H1 (cell line): ENCODE measurements around the gene WDR44. TPM values are rescaled to one million over a fixed set of nuclear protein-coding genes. Genes with fewer than 3 reads are reported as not detected.

Experiments used
- CTCF ChIA-PET: fragments of 300-600 bp; sonication (Branson Sonifier 250); formaldehyde crosslinking; loops from one replicate; lab custom pipeline; 2021; ENCODE audit not compliant: partially characterized antibody; lab: Charles Lee
- POLR2A ChIA-PET: fragments of 300-600 bp; sonication (Branson Sonifier 250); formaldehyde crosslinking; loops from one replicate; lab custom pipeline; 2021; ENCODE audit warnings: inconsistent platforms; ENCODE audit not compliant: partially characterized antibody; lab: Charles Lee
- DNase-seq, 2 experiments: peaks; one replicate each; pipeline versions ENCODE4 v3.0.0 to v3.0.0-alpha.2; 2010 to 2022; ENCODE audit warnings: low spot score in 2 of 2, low read depth in 1 of 2, mixed read lengths in 1 of 2
- FAIRE-seq: peaks from 2 replicates; lab custom pipeline; 2011; peaks lifted over from hg19 to GRCh38; lab: Jason Lieb, UNC
- H2AFZ ChIP-seq: 2 replicates; pipeline ENCODE4 v1.8.1; 2012; ENCODE audit warnings: low read length, inconsistent platforms
- H2AK5ac ChIP-seq: 2 replicates; pipeline ENCODE4 v1.6.1; 2013; ENCODE audit warnings: low read depth, low read length
- H2BK120ac ChIP-seq: replicated peaks from 2 replicates; pipeline ENCODE3; 2013; ENCODE audit warnings: low read depth, low read length, inconsistent platforms
- H2BK12ac ChIP-seq: 2 replicates; pipeline ENCODE4 v1.6.1; 2013; ENCODE audit warnings: low read depth, low read length
- H2BK15ac ChIP-seq: 2 replicates; pipeline ENCODE4 v1.6.1; 2013; ENCODE audit warnings: low read length
- H2BK20ac ChIP-seq: 2 replicates; pipeline ENCODE4 v1.6.1; 2013; ENCODE audit warnings: low read length
- H2BK5ac ChIP-seq: 2 replicates; pipeline ENCODE4 v1.6.1; 2013; ENCODE audit warnings: low read depth, low read length
- H3K14ac ChIP-seq: 2 replicates; pipeline ENCODE4 v1.6.1; 2013; ENCODE audit warnings: inconsistent platforms; ENCODE audit not compliant: insufficient read length
- H3K18ac ChIP-seq: 2 replicates; pipeline ENCODE4 v1.6.1; 2013; ENCODE audit warnings: low read length; ENCODE audit errors: extremely low read depth
- H3K23ac ChIP-seq: 2 replicates; pipeline ENCODE4 v1.6.1; 2013; ENCODE audit warnings: inconsistent platforms; ENCODE audit not compliant: insufficient read length
- H3K23me2 ChIP-seq: 2 replicates; pipeline ENCODE4 v1.6.1; 2013; ENCODE audit warnings: low read depth, low read length
- H3K27ac ChIP-seq: 2 replicates; pipeline ENCODE4 v1.6.1; 2011; ENCODE audit warnings: low read depth, low read length, inconsistent platforms
- H3K27me3 ChIP-seq, 4 experiments: replicated peaks in 1 of 4; 1 replicate in 1 of 4; 2 replicates in 3 of 4; pipeline versions ENCODE4 v1.6.1 to v1.8.1; 2011 to 2013; ENCODE audit warnings: low read length in 3 of 4, mild to moderate bottlenecking in 3 of 4, inconsistent platforms in 2 of 4, mixed read lengths in 2 of 4, moderate library complexity in 1 of 4; ENCODE audit not compliant: control insufficient read depth in 3 of 4, insufficient read depth in 3 of 4; ENCODE audit errors: extremely low read depth in 1 of 4
- H3K36me3 ChIP-seq, 4 experiments: 2 replicates each; pipeline versions ENCODE4 v1.6.1 to v1.8.1; 2011 to 2013; ENCODE audit warnings: mild to moderate bottlenecking in 4 of 4, low read length in 3 of 4, moderate library complexity in 2 of 4, control low read depth in 1 of 4, inconsistent platforms in 1 of 4; ENCODE audit not compliant: insufficient read depth in 4 of 4, control insufficient read depth in 2 of 4
- H3K4ac ChIP-seq: replicated peaks from 2 replicates; pipeline ENCODE3; 2013; ENCODE audit warnings: low read length, low read depth, mixed read lengths, inconsistent platforms; ENCODE audit not compliant: insufficient read length
- H3K4me1 ChIP-seq, 4 experiments: replicated peaks in 1 of 4; 1 replicate in 1 of 4; 2 replicates in 3 of 4; pipeline versions ENCODE4 v1.6.1 to v1.8.1; 2011 to 2013; ENCODE audit warnings: low read length in 3 of 4, inconsistent platforms in 2 of 4, mixed read lengths in 1 of 4; ENCODE audit not compliant: insufficient read depth in 4 of 4, control insufficient read depth in 3 of 4
- H3K4me2 ChIP-seq, 2 experiments: 2 replicates each; pipeline versions ENCODE4 v1.6.1 to v1.8.1; 2011 to 2013; ENCODE audit warnings: low read depth in 2 of 2, low read length in 2 of 2, control low read depth in 1 of 2, inconsistent platforms in 1 of 2, mild to moderate bottlenecking in 1 of 2; ENCODE audit not compliant: insufficient read depth in 1 of 2
- H3K4me3 ChIP-seq, 4 experiments: fragments of 200-600, 300-600 bp in 1 of 4; sonication (generic), shearing (Covaris generic), sonication (Bioruptor Twin) in 1 of 4; 2 replicates each; pipeline versions ENCODE4 v1.5.1 to v1.8.1; 2011 to 2016; ENCODE audit warnings: low read length in 4 of 4, low read depth in 3 of 4, control low read depth in 2 of 4, inconsistent platforms in 2 of 4, mild to moderate bottlenecking in 2 of 4, mixed read lengths in 1 of 4, moderate library complexity in 1 of 4; ENCODE audit not compliant: insufficient read depth in 2 of 4; ENCODE audit errors: extremely low read depth in 1 of 4
- H3K56ac ChIP-seq: replicated peaks from 2 replicates; pipeline ENCODE3; 2013; ENCODE audit warnings: low read depth, mild to moderate bottlenecking, mixed read lengths, low read length, inconsistent platforms; ENCODE audit not compliant: insufficient read length
- H3K79me1 ChIP-seq: 2 replicates; pipeline ENCODE4 v1.6.1; 2013; ENCODE audit warnings: low read depth, low read length, control low read depth
- H3K79me2 ChIP-seq, 2 experiments: 2 replicates each; pipeline versions ENCODE4 v1.6.1 to v1.8.1; 2012 to 2013; ENCODE audit warnings: low read length in 2 of 2, mild to moderate bottlenecking in 2 of 2, inconsistent platforms in 1 of 2; ENCODE audit not compliant: insufficient read depth in 2 of 2, control insufficient read depth in 1 of 2
- H3K9ac ChIP-seq, 4 experiments: replicated peaks in 1 of 4; 1 replicate in 1 of 4; 2 replicates in 3 of 4; pipeline versions ENCODE4 v1.6.1 to v1.8.1; 2011 to 2013; ENCODE audit warnings: low read depth in 3 of 4, low read length in 3 of 4, control low read depth in 2 of 4, mild to moderate bottlenecking in 2 of 4, moderate library complexity in 2 of 4, inconsistent platforms in 1 of 4; ENCODE audit errors: extremely low read depth in 1 of 4
- H3K9me3 ChIP-seq, 2 experiments: 2 replicates each; pipeline versions ENCODE4 v1.6.1 to v1.8.1; 2012 to 2013; ENCODE audit warnings: mild to moderate bottlenecking in 2 of 2, moderate library complexity in 2 of 2, control low read depth in 1 of 2, inconsistent platforms in 1 of 2, low read depth in 1 of 2, low read length in 1 of 2, mixed read lengths in 1 of 2; ENCODE audit not compliant: insufficient read depth in 2 of 2
- H4K20me1 ChIP-seq, 2 experiments: replicated peaks in 1 of 2; 2 replicates each; pipeline versions ENCODE3 to v1.8.1; 2011 to 2013; ENCODE audit warnings: inconsistent platforms in 2 of 2, low read length in 2 of 2, mild to moderate bottlenecking in 1 of 2; ENCODE audit not compliant: insufficient read depth in 2 of 2, control insufficient read depth in 1 of 2
- H4K5ac ChIP-seq: 2 replicates; pipeline ENCODE4 v1.6.1; 2013; ENCODE audit warnings: low read length, low read depth, mixed read lengths, inconsistent platforms; ENCODE audit not compliant: insufficient read length
- H4K8ac ChIP-seq: 2 replicates; pipeline ENCODE4 v1.8.0; 2013; ENCODE audit warnings: mild to moderate bottlenecking, moderate library complexity, low read length, inconsistent platforms; ENCODE audit not compliant: insufficient read depth; ENCODE audit errors: extremely low read depth
- H4K91ac ChIP-seq: replicated peaks from 2 replicates; pipeline ENCODE3; 2013; ENCODE audit warnings: low read length, mixed read lengths, inconsistent platforms; ENCODE audit not compliant: insufficient read length
- BRCA1 ChIP-seq: IDR thresholded peaks from 2 replicates; pipeline ENCODE4 v1.6.1; 2012; ENCODE audit warnings: low read depth, low read length, improper control_type of control experiment
- CBX8 ChIP-seq: fragments of 300-800, 300-1000 bp; sonication (generic); IDR thresholded peaks from 2 replicates; pipeline ENCODE4 v1.7.1; 2016; ENCODE audit warnings: low read depth, low read length, borderline replicate concordance
- E2F6 ChIP-seq: IDR thresholded peaks from 2 replicates; pipeline ENCODE4 v1.6.1; 2012; ENCODE audit warnings: inconsistent platforms
- POLR2A ChIP-seq, 2 experiments: IDR thresholded peaks; 1 replicate in 1 of 2; 2 replicates in 1 of 2; pipeline ENCODE4 v1.6.1; 2011; ENCODE audit warnings: low read depth in 2 of 2, low read length in 2 of 2, mild to moderate bottlenecking in 2 of 2; ENCODE audit errors: control extremely low read depth in 1 of 2
- RAD21 ChIP-seq, 2 experiments: IDR thresholded peaks in 1 of 2; conservative IDR thresholded peaks in 1 of 2; 2 replicates each; pipeline ENCODE4 v1.6.1; 2011; ENCODE audit warnings: low read depth in 2 of 2, low read length in 2 of 2, improper control_type of control experiment in 1 of 2, inconsistent platforms in 1 of 2, mild to moderate bottlenecking in 1 of 2, moderate library complexity in 1 of 2
- RNF2 ChIP-seq: fragments of 200-900, 300-1000 bp; sonication (generic); IDR thresholded peaks from 2 replicates; pipeline ENCODE4 v1.7.1; 2016; ENCODE audit warnings: borderline replicate concordance, low read depth, mild to moderate bottlenecking, antibody characterized with exemption, low read length; ENCODE audit not compliant: poor library complexity, severe bottlenecking; ENCODE audit errors: missing control alignments
- SIX5 ChIP-seq: IDR thresholded peaks from 2 replicates; pipeline ENCODE4 v1.6.1; 2011; ENCODE audit warnings: mild to moderate bottlenecking, low read depth, low read length
- SRF ChIP-seq: IDR thresholded peaks from 2 replicates; pipeline ENCODE4 v1.6.1; 2011; ENCODE audit warnings: mild to moderate bottlenecking, low read depth, low read length, moderate library complexity
- TEAD4 ChIP-seq: IDR thresholded peaks from 2 replicates; pipeline ENCODE4 v1.6.1; 2012; ENCODE audit warnings: low read depth, low read length, inconsistent platforms, mixed read lengths
- WGBS, 2 experiments: shearing (Covaris generic) in 1 of 2; methylation state at CpG; one replicate each; pipeline versions ENCODE4 v1.1.6 to v1.1.7; 2013 to 2015; ENCODE audit warnings: low lambda C conversion rate in 2 of 2, mixed read lengths in 2 of 2, inconsistent platforms in 1 of 2, low coverage in 1 of 2, missing lambda C conversion rate in 1 of 2; ENCODE audit not compliant: insufficient replicate concordance in 2 of 2, insufficient coverage in 1 of 2, insufficient read length in 1 of 2; ENCODE audit errors: extremely low coverage in 1 of 2, missing lambda C conversion rate in 1 of 2; 5-methylcytosine and 5-hydroxymethylcytosine counted together
- polyA plus RNA-seq, 7 experiments: library from polyadenylated mRNA; depleted of rRNA in 3 of 7; stranded (reverse) in 5 of 7; unstranded in 2 of 7; fragments of >200 nt in 5 of 7; fragments of 200-250 nt in 2 of 7; gene quantifications; 1 replicate in 5 of 7; 2 replicates in 1 of 7; 4 replicates in 1 of 7; pipeline versions ENCODE4 v1.2.1 to v1.2.3, GENCODE V29; 2011 to 2013; ENCODE audit warnings: missing spikeins in 2 of 7, mixed read lengths in 2 of 7
- total RNA-seq: library from RNA; stranded (reverse); fragmentation: NEBNext Ultra II Directional; extraction: Animal tissue kit (Norgen Biotek cat#: 25700); gene quantifications from 2 replicates; pipeline ENCODE4 v1.2.1, GENCODE V29; 2021

Gene WDR44
- total and polyA plus RNA-seq, 2 of the 8 experiments (the other 6 are each of a cell fraction or from before 2014, with no cell fraction given), result 5.1 to 17.2 TPM

- Histone ChIP-seq H4K20me1 (no peaks in the 10 kb centered on the region), H3K4ac (no peak overlapping the region), H2BK15ac (no peak overlapping the region), H3K27ac (no peak overlapping the region), H3K79me1 (no peaks in the 10 kb centered on the region; the same call in 1 of the 2 replicates), H3K79me2 (peaks cover 0 to 84% of the 10 kb centered on the region in 2 experiments; a peak in 2 of 4 replicates), H2BK20ac (no peak overlapping the region), H3K4me3 (no peak overlapping the region), H4K8ac (no peak overlapping the region), H3K18ac (no peak overlapping the region), H2AK5ac (no peak overlapping the region), H3K4me2 (no peak overlapping the region), H3K23me2 (no peaks in the 10 kb centered on the region), H3K9ac (no peak overlapping the region), H4K91ac (no peak overlapping the region), H2BK120ac (no peak overlapping the region), H2BK12ac (no peak overlapping the region), H3K4me1 (peaks cover 0 to 7% (median 0%) of the 10 kb centered on the region in 4 experiments; a peak in 1 of 7 replicates), H3K56ac (no peak overlapping the region), H3K27me3 (no peaks in the 10 kb centered on the region), H3K23ac (no peak overlapping the region), H3K9me3 (no peaks in the 10 kb centered on the region), H3K14ac (no peak overlapping the region), H3K36me3 (no peaks in the 10 kb centered on the region), H2BK5ac (no peak overlapping the region), H4K5ac (no peak overlapping the region), H2AFZ (no peak overlapping the region)
- FAIRE-seq (no peak), DNase-seq (no peak)
- 83% methylated on average over 3 of the region's 3 CpGs; no CpG with 5 or more reads in 1 of the 2 experiments for WGBS, 2 experiments
- POLR2A ChIA-PET, result interaction anchor here (1.4 kb wide), 1 partner anchor 13 kb away, joined by 3 read pairs; no protein-coding TSS in a partner anchor
- CTCF ChIA-PET, result interaction anchor here (3.0 kb wide), 1 partner anchor 35 kb away, joined by 9 read pairs; no protein-coding TSS in a partner anchor
- TF ChIP-seq BRCA1 (no peak), CBX8 (no peak), TEAD4 (no peak), RAD21 (IDR thresholded peaks at IDR 0.05 in 1 of 2, conservative IDR thresholded peaks at IDR 0.05 in 1 of 2; ENCODE audit: low read depth in 2 of 2, low read length in 2 of 2) (no peak), RNF2 (no peak), SIX5 (no peak), POLR2A (IDR thresholded peaks at IDR 0.05; ENCODE audit: control extremely low read depth in 1 of 2, low read depth in 2 of 2, low read length in 2 of 2) (no peak), E2F6 (no peak), SRF (no peak)
Observed at GRCh38 chrX:118360429-118361125, 14.7 kb downstream of the WDR44 start.
